GM12873 (cell line): ENCODE measurements around the gene SFTPB.

ENCODE experiments used
- CTCF ChIP-seq: IDR thresholded peaks from 2 replicates; pipeline ENCODE4 v1.5.1; 2012; ENCODE audit warnings: low read depth, mild to moderate bottlenecking, moderate library complexity, low read length, control low read depth; ENCODE audit not compliant: insufficient read depth; ENCODE audit errors: missing control alignments

The SFTPB gene

GRCh38 chr2:85611217-85611704 is 56.7 kb downstream of the SFTPB start:
- no peak for TF ChIP-seq CTCF
